GM21619 (cell line): ENCODE data around the gene ZNF214.

Experiments used
- ATAC-seq: cut with Tn5 transposase; IDR thresholded peaks from one replicate; pipeline ENCODE4 v1.9.1; 2021; ENCODE audit not compliant: unreplicated experiment

The ZNF214 gene

DNA sequence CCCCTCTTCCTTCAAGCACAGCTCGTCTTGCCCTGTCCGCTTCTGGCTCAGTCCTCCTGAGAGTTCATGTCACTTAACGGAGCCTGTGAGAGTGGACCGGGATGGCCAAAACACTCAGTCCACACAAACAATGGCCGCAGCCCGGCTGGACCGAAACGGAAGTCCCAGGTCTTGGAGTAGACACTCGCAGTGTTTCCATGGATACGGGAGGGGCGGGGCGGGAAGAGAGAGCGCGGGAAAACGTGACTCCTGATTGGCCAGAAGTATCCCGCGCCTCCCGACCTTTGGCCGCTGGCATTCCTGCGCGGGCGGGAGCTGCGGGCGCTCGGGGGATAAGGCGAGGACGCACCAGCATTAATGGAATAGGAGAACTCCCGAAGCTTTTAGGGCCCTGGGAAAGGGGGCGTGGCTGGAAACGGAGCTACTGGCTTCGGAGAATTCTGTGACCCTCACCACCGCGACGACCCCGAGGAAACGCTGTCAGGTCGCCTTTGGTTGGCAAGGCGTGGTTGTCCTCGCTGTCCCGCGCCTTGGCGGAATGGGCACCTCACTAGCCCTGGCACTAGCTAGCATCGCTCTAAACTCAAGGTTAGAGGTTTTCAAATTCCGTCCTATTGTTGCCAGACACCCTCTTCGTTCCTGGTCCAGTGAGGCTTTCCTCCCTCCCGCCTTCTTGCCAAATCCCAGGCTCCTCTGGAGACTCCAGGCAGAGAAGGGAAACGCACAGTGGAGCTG lies at the start of gene ZNF214, which contains the start of gene NLRP14:
TSS of gene ZNF214 (minus strand) at position 164 of the 735 bp plus-strand sequence. CDS start 17,511 bp downstream, outside the sequence.
TSS of gene NLRP14 (plus strand) at position 297 of the 735 bp plus-strand sequence. CDS start 18,108 bp downstream, outside the sequence.
- ATAC-seq, result peak; percentile 54

DNA sequence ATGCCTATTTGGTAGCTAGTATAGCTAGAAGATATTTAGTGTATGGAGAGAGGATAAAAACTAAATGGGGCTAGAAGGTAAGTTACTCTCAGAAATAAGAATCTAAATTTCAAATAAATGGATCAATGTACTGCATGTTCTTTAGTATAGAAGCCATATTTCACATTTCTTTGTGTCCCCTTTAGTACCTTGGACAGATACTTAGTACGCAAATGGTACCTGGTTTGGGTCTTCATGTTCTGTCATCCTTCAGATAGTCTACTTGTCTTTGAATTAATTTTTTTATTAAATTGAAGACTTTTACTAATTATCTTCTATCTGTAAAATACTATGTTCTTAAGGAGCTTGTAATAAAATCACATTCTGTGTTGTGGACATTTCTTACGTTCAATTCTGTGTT lies 42.4 kb upstream of the ZNF214 start:
- ATAC-seq, result no peak

DNA sequence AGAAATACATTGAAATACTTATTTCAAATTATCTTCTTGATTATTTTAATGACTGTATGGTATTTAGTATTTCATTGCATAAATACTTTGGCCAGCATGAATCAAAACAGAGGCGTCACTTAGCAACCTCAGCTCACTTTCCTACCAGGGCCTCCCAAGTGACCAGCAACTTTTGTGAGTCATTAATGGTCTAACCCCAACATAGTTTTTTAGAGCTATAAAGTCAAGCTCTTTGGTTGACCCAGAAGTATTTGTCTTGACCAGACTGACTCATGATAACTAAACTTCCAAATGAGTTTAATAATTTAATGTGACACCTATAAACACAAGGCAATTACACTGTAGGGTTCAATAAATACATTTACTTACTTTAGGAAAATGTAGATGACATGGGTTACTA lies 40.7 kb upstream of the ZNF214 start:
- ATAC-seq, result no peak

DNA sequence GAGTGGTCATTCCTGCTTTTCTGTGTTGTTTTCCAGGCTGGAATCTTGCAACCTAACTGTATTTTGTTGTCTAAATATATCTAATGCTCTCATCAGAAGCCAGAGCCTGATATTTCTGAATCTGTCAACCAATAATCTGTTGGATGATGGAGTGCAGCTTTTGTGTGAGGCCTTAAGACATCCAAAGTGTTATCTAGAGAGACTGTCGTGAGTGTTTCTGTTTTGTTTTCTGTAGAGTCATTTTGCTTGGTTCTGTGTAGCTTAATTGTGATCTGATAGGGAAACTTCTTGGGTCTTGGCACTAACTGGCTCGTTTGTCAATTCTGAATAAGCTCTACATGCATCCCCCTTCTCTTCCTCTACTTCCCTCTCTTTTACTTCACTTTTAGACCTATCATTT lies 37.5 kb upstream of the ZNF214 start:
- no peak for ATAC-seq

DNA sequence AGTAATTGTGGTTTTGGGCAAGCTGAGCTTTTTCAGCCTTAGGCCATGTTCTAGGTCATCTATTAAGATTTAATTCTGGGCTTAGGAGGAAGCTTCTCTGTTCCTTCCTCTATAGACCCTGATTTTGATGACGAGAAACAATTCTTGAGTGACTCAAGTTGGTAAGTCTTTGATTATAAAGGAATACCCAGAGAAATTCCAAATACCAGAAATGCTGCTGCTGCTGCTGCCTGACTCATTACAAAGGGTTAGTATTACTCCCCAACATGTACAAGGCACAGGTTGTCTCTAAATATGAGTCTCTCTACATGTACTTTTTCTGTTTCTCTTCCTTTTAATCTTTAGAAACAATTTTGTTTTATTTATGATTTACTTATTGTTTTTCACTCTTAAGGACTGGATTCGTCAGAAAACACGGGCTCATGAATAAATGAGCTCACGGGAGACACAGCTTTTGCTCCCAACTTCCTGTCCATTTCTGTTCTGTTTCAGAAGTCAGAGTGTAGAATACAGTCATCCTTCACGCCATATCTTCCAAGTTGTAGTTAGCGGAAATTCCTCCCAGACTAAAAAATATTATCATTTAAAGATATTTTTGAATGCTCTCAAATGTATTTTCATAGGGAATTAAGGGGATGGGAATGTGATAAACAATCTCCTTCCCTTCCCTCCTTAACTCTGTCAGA lies 36.8 kb upstream of the ZNF214 start:
- peak; percentile 50 for ATAC-seq

DNA sequence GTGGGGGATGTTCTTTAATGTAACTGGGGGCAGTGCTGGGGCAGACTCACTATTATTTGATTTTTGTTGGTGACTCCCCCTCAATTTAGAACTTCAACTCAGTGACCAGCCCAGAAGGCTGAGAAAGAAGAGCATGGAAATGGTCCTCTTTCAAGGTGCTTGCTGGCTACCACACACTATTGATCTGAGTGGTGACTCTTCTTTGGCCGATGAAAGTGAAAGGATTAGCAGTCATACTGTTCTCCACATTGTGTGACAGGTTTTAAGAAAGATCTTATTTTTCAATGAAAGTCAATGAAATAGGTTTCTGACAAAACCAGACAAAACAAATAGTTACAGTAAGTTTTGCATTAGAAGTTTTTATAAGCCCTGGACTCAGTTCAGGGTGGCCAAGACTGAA lies 30.0 kb upstream of the ZNF214 start:
- no peak for ATAC-seq

DNA sequence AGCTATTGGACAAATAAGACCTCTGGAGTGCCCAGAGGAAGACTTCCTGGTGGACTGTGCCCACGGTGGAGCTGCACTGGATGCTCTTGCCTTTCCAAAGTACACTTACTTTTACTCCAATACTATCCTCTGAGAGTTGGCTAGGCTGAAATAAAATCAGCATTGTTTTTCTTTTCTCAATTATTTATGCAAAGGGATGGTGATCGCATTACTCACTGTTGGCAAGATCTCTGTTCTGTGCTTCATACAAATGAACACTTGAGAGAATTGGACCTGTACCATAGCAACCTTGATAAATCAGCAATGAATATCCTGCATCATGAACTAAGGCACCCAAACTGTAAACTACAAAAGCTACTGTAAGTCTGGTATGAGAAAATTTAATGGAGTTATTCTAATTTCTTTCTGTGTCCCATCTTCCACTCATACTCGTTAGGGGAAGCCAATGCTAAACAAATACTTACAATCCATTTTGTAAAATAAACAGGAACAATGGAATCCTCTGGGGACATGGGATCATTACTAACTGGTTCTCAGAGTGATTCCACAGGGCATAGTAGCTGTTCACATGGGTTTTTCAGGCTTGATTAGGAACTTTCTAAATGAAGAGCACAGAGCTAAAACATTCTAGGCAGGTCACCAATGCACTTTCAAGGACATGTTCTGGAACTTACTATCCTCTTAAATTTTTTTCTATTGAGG lies 26.5 kb upstream of the ZNF214 start:
- no peak for ATAC-seq

DNA sequence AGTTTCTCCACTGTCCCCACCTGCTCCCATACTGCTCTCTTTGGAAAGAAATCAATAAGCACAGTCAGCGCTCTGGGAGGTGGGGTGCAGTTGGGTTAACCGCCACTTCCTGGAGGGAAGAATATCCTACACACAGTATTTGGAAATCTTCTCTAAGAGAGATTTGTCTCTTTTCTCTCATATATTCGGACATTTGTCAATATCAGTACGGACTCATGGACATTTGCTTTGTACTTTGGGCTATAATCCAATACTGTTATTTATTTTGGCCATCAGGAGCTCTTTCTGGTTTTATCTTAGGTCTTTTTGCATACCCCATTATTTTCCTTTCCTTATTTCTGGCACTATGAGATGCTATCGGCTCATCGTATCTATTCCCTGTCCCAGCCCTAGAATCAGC lies 13.9 kb upstream of the ZNF214 start:
- ATAC-seq, result no peak

DNA sequence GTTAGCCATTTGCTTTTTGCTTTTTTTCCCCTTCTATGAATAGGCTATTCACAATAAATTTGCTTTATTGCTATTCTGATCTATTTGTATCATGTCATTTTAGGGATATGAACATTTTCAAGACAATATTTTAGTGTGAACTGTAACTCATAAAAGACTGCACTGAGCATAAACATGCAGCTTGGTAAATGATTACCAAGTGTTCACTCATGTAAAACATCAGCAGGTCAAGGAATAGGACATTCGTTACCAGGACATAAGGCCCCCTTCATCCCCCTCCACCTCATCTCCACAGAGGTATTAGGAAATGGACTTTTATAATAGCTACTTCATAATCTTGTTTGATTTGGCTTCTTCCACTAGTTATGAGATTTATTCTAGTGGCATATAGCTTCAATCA lies 12.5 kb upstream of the ZNF214 start:
- ATAC-seq, result no peak

DNA sequence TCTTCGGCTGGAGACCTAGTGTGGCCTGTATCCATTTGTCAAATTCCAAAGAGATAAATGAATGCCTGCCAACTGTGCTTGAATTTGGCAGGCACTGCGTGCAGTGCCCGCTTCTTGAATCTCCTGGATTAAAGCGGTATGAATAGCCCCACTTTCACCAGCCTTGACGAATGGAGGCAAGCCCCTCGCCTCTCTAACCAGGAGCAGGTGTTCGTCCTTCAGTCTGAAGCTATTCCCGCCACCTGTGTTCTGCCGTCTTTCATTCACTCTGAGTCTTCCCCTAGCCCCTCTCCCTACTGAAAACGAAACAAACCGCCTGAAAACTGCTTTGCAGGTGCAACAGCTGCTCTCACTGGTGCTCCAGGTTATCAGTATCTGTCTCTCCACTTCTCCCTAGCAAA lies 11.3 kb upstream of the ZNF214 start:
- ATAC-seq, result no peak

DNA sequence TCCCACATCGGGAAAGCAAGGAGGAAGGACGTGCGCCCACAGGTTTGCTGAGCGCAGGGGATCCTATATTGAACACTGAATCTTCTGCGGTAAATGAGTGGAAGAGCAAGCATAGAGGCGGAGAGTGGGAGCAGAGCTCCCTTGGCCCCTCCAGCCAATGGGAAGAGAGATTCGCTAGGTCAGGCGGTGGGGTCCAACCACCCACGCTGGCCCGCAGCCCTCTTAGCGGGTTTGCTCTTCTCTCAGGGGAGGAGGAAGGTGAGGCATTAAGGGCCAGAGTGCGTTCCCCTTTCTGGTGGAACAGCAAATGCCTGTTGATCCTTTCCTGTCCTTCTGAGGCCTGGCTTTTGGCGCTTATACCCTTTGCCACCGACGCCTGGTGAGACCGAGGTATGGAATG lies 10.7 kb upstream of the ZNF214 start:
- ATAC-seq, result no peak

DNA sequence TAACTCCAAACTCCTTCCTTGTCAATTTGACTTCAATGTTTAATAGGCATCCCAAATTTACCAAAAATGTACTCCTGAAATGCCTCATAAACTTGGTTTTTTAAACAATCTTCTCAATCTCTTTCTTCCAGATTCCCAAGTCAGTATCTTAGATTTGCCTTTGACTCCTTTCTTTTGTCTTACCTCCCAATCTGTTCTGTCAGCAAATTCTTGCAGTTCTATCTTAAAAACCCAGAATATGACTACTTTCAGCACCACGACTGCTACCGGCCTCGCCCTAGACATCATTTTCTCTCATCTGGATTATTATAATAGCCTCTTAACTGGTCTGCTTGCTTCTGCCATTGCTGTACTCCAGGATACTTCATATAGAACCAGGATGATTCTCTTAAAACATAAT lies 8.0 kb upstream of the ZNF214 start:
- no peak for ATAC-seq

DNA sequence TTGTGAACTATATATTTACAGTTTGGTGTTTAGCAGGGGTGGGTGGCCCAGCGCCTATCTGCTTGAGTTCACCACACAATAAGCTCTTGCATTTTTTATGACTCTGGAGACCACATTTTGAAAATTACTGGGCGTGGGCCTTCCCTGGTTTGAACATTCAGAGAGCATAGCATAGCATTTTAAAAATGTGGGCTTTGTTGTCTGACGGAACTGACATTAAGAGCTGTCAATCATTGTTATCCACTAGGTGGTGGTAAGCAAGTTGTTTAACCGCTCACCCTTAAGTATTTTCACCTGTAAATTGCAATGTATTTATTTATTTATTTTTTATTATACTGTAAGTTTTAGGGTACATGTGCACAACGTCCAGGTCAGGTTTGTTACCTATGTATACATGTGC lies 1.2 kb upstream of the ZNF214 start:
- ATAC-seq, result no peak

DNA sequence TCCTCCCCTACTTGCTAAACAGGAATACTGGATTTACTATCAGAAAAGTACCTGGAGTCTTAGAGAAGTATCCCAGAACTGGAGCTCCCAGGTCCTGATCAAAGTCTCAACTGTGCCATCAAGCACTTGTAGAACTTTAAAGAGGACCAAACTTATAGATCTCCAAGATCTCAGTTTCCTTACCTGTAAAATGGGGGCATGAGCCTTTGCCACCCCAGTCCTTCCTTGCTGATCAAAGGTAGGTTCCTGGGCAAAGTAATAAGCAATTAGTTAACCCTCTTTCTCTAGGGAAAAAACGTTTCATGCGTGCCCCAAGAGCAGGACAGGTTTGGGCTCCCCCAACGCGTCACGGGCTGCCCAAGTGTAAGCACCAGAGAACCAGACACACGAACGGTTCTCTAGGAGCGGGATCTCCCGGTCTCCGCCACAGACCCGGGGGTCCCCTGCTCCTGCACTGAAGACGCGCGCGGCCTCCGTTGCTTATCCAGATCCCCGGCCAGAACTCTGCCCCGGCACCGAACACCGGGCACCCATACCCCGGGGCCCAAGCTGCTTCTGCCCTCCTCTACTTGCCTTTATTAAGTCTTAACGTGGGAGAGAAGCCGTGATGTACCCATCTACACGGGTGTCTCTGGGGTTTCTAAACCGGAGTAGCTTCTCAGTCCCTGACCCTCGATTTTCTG lies 505 bp downstream of the ZNF214 start:
- peak; percentile 24 for ATAC-seq

DNA sequence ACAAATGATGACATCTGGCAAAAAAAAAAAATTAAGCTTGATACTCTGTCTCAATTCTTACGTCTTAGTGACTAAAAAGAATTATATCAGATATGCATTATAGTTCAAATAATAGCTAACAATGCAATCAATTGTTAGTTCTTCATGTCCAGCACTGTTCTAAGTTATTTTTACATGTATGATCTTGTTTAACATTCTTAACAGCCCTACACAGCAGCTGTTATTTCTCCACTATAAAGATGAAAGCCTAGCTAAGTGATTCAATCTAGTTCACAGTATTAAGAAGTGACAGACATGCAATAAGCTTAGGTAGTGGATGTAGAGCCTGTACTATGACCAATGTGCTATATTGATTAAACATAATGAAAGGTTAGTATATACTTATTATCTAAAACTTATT lies 4.1 kb downstream of the ZNF214 start:
- ATAC-seq, result no peak

DNA sequence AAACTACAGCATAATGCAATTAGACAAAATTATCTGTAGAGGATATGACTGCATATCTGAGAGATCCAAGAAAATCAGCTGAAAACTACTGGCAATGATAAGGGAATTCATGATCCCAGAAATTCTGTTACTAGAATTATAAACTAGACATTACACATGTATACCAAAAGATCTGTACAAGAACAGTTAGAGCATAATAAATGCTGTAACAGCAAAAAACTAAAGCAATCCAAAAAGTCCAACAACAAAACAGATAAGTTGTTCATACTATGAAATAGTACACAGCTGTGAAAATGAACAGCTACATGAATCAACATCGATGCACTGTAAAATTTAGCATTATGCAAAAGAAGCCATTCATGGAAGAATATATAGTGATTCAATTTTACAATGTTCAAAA lies 6.0 kb downstream of the ZNF214 start:
- ATAC-seq, result no peak

DNA sequence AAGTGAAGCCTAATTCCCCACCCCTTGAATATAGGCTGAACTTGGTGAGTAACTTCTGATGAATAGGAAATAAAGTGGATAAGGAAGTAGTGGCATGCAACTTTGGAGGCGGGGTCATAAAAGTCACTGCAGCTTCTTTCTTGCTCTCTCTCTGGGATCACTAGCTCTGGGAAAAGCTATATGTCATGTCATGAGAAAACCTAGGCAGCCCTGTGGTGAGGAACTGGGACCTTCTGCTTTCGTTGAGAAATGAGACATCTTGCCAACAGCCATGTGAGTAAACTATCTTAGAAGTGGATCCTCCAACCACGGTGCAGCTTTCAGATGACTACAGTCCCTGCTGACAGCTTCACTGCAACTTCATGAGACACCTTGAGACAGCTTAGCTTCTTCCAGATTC lies 15.7 kb downstream of the ZNF214 start:
- ATAC-seq, result no peak

DNA sequence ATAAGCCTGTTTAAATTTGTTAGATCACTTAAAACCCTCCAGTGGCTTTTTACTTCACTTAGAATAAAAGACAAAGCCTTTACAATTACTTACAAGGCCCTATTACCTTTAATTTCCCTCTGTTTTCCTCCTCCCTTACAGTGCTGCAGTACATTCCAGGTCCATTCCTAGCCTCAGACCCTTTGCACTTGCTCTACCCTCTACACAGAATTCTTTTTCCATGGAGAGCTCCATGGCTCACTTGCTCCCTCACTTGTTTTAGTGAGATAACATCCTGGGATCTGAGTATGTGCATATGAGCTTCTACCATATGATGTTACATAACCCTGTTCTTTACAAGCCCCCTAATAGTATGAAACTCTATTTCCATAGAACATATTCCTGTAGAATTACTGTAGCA lies 24.4 kb downstream of the ZNF214 start:
- no peak for ATAC-seq

DNA sequence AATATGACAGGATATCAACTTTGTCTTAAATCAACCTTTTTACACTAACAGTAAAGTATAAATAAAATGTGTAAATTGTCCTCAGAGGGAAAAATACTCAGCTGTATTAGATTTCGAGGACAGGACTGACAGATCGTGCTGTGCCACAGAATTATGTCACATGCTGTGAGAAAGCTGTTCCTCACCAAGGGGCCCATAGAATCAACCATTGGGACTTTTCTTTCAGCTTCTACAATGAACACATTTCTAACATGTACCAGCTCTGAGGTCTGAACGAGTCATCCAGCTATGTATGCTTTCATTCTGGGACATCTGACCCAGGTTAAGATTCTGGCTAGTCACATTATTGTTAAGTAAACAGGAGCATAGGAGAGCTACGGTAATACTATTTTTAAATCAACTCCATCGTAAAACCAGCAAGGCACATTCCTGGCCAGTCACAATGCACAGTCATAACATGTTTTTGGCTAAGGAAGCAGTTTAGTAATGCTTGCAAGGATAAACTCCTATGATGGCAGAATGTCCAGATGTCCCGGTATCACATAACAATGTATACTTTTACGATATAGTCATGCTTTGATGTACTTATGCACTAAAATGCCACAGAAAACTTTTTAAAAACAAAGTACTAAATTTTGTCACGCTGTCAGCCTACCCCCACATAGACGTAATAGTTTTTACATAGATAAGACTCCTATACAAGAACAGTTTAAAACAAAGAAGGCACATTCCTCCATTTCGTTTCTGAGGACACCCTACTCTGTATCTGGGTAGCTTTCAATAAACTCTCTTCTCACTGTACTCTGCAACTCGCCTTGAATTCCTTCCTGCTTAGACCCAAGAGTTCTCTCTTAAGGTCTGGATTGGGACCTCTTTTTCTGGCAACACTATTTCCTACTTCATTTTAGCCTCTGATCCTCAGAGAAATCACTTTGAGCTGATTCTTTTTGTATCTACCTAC lies 27.4 kb downstream of the ZNF214 start:
- ATAC-seq, result no peak

DNA sequence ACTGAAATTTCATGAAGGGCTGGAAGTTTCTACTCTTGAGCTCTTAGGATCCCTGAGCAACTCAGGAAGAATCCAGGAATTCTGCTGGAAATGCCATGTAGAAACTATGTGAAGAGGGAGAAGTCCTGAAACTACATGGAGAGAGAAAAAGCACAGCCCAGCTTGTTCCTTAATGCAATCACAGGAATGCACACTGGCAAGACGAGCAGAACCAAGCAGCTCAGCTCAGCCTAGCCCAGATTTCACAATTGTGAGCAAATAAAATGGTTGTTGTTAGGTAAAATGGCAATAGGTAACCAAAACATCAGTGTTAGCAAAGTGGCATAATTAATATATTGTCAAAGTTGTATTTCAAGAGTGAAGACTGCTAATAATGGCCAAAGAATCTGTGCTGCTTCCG lies 28.1 kb downstream of the ZNF214 start:
- no peak for ATAC-seq
